Activated effector memory CD4-positive, alpha-beta T cell treated with Interleukin-2 at 50 U/mL for 16 hours (primary cell): ENCODE results near the gene KIF26A.
A peak's percentile ranks its signal among the peaks of the same experiment; 100 is the strongest.

Source experiments
- DNase-seq: peaks from one replicate; pipeline ENCODE4 v3.0.0-alpha.2; 2020

The KIF26A gene

DNA sequence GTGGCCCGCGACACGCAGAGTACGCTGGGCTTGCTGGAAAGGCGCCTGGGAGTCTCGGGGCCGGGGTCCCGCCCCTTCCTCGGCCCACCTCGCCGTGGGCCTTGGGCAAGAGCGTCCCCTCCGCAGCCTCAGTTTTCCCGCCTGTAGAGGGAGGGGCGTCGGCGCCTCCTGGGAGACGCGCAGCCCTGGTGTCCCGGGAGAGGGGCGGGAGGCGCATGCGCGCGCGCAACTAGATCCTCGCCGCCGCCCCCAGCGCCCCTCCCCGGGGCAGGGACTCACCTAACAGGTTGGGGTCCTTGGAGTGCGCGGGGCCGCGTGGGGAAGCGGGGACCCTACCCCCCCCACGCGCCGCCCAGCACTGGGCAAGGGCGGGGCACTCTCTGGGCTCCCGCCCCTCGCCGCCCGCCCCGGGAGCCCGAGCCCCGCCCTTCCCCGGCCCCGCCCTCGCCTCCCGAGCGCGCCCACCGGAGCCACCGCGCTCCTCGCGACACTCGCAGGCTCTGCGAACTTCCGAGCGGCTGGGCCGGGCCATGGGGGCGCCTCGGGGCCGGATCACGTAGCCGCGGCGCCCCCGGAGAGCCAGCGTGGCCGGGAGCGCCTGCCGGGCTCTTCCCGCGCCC, at the start of gene KIF26A:
Gene KIF26A, plus strand, starts transcription at position 490 of the 620 bp plus-strand sequence. CDS start 136 bp downstream, outside the sequence.
- no peak for DNase-seq

DNA sequence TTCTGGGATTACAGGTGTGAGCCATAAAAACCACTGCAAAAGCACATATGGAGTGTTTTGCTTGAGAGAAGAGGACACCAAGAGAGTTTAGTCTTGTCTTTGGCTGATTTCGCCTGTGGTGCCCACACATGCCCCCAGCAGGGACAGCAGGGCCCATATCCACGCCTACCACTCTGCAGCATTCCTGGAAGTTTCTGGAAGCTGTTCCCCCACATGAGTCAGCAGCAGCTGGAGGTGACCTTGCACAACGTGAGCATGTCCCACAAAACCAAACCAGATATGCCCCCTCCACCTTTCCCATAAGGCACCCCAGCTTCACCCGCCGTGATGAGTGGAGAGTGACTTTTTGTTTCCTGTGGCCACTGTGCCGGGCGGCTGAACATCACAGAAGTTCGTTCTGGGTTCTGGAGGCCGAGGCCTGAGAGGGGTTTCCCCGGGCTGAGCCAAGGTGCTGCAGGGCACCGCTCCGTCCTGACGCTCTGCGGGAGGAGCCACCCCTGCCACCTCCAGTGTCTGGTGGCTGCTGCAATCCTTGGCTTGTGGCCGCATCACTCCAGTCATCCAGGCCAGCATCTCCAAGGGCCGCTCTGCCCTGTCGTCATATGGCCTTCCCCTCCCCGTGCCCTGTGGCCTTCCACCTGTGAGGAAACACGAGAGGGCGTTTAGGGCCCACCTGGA, 48.2 kb upstream of the KIF26A start:
- no peak for DNase-seq

DNA sequence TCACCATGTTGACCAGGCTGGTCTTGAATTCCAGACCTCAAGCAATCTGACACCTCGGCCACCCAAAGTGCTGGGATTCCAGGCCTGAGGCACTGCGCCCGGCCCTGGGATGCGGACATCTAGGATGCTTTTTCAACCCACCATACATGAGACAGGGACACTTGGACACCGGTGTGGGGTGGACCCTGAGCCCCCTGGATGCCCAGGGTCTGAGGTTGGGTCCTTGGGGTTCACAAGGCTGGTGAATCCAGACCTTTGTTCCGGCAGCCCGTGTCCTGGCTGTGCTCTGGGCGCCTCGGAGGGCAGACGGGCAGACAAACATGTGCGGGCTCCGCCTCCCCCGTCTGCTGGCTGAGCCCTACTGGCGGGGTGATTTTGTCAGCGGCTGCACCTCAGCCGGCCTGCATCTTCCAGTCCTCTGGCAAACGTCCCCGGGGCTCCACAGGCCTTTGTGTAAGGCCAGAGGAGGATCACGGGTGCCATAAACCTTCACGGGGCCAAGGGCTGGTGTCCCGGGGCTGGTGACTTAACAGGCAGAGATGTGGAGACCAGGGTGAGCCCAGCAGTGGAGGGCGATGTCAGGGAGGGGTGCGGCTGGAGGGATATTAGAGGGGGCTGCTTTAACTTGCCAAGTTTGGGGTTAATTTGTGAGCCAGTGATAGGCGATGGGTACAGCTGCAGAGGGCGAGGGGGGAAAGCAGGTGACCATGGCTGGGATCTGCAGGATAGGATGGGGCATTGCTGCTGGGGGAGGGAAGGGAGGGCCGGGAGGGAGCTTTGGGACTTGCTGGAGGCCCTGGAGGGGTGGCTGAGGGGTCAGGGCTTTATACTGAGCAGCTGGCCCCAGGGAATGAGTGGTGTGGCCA, 47.1 kb upstream of the KIF26A start:
- no peak for DNase-seq

DNA sequence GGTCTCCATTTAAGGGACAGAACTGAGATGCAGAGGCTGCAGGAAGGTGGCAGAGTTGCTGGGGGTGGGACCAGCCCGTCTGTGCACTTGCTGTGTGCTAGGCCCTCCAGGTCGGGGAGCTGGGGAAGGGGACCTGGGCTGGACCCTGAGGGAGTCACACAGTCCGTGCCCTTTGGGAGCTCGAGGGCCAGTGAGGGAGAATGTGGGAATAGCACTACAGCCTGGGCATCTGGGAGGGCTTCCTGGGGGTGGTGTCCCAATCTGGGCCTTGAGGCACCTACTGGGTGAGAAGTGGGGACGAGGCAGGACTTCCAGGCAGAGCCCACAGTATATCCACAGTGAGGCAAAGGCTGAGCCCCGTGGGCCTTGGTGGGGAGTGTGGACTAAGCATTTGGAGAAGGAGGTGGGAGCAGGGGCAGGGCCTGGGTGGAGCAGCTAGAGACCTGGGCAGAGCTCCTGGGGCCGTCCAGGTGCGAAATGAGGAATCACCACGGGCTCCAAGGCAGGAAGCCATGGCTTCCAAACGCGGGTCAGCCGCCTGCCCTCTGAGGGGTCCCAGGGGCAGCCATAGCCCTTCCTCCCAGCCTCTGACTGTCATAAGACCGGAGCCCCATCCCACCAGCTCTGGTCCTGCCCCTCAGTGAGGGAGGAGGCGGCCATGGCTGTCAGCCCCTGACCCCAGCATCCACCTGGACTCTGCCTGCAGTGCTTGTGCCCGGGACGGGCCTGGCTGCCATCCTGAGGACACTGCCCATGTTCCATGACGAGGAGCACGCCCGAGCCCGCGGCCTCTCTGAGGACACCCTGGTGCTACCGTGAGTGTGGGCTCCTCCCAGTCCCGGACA, 46.2 kb upstream of the KIF26A start:
- no peak for DNase-seq

GRCh38 chr14:104092931-104093365, 45.4 kb upstream of the KIF26A start:
- DNase-seq = no peak

DNA sequence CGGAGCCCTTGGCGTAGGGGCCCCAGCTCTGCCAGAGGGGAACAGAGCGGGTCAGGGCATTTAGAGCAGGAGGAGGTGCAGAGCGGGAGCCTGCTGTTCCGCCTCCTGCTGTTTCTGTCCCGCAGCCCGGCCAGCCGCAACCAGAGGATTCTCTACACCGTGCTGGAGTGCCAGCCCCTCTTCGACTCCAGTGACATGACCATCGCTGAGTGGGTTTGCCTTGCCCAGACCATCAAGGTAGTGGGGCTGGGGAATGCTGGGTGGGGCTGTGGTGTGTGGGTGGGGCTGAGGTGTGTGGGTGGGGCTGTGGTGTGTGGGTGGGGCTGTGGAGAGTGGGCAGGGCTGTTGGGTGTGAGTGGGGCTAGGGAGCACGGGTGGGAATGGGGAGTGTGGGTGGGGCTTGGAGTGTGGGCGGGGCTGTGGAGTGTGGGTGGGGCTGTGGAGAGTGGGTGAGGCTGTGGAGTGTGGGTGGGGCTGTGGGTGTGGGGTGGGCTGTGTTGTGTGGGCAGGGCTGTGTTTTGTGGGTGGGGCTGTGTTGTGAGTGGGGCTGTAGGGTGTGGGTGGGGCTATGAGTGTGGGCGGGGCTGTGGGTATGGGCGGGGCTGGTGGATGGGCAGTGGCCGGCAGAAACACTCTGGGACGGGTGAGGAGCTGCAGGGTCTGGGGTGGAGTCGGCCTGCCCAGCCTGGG, 44.9 kb upstream of the KIF26A start:
- DNase-seq = no peak

- DNase-seq = no peak
Observed at GRCh38 chr14:104094056-104094708, 44.2 kb upstream of the KIF26A start.

DNA sequence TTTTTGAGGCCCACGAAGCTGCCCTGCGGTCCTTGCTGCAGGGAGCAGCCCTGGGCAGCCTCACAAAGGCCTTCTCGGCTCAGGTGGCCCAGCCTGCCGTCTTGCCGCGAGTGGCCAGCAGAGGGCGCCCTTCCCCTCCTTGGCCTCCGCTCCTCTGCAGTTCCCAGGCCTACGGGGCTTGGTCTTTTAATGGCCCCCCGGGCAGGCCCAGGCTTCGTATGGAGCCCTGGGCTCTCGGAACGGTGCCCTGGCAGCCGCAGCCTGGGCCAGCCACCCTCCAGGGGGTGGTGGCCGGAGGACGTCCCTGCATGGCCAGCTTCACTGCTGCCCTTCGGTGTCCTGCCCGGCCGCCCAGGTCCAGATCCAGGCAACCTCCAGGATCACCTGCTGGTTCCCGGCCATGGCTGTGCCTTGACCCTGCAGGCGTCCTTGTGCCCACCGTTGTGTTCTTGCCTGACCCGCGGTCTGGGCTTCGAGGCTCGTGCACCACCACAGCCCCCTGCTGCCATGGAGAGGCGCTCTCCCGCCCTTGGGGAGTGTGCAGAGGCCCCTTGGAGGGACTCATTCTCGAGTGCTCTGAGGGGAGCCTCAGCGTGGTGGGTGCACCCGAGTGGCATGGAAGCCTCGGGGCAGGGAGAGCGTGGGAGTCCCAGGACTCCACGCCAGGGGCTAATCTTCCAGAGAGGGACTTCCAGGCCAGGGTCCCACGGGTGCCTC, 43.5 kb upstream of the KIF26A start:
- peak; percentile 53 for DNase-seq

DNA sequence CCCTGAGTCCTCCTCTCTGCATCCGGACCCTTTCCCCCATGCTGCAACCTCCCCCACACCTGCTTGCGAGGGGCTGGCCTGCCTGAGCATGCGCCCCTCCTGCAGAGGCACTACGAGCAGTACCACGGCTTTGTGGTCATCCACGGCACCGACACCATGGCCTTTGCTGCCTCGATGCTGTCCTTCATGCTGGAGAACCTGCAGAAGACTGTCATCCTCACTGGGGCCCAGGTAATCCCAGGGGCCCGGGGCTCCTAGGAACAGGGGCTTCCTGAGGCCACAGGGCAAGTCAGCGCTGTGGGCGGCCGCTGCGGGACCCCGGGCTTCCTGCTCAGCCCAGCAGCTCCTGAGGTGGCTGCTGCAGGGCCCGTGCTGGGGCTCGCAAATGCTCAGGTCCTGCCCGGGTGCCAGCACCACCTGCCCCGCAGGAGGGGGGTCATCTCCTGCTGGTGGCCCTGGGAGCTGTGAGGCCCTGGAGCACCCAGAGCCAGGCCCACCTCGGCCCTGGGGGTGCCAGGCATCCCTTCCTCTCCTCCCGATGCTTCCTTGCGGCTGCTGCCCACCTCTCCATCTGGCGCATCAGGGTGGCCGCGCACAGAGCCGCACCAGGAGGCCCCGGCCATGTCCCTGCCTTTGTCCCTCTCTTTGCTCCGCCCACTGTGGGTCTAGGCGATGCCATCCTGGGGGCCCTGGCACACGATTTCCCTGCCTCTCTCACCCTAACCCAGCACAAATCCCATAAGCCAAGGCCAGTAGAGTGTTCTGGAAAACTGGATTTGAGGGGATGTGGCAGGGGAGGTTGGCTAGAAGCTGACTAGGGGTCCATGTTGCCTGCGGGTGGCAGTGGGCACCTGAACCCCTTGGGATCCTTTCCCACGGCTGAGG, 42.7 kb upstream of the KIF26A start:
- no peak for DNase-seq

DNA sequence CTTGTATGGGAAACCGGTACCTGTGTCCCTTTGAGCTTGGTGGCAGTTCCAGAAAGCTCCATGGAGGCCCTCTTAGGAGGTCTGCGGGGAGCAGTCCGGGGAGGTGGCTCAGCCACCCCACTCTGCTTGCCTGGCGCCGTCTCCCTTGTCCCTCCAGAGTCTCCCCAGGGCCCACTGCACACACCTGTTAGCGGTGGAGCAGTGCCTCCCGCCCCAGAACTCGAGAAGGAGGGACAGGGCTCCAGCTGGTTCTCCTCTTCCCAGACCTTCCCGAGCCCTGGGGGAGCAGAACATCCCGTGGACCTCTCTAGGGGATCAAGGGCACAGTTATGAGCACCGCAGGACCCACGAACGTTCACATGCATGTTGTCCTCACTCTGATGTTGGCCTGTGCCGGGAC, 42.1 kb upstream of the KIF26A start:
- DNase-seq = no peak

- DNase-seq = no peak
Observed at GRCh38 chr14:104096751-104097700, 41.4 kb upstream of the KIF26A start.

GRCh38 chr14:104098272-104099095, 39.9 kb upstream of the KIF26A start:
- no peak for DNase-seq

- no peak for DNase-seq
Observed at GRCh38 chr14:104099096-104100041, 39.0 kb upstream of the KIF26A start.

DNA sequence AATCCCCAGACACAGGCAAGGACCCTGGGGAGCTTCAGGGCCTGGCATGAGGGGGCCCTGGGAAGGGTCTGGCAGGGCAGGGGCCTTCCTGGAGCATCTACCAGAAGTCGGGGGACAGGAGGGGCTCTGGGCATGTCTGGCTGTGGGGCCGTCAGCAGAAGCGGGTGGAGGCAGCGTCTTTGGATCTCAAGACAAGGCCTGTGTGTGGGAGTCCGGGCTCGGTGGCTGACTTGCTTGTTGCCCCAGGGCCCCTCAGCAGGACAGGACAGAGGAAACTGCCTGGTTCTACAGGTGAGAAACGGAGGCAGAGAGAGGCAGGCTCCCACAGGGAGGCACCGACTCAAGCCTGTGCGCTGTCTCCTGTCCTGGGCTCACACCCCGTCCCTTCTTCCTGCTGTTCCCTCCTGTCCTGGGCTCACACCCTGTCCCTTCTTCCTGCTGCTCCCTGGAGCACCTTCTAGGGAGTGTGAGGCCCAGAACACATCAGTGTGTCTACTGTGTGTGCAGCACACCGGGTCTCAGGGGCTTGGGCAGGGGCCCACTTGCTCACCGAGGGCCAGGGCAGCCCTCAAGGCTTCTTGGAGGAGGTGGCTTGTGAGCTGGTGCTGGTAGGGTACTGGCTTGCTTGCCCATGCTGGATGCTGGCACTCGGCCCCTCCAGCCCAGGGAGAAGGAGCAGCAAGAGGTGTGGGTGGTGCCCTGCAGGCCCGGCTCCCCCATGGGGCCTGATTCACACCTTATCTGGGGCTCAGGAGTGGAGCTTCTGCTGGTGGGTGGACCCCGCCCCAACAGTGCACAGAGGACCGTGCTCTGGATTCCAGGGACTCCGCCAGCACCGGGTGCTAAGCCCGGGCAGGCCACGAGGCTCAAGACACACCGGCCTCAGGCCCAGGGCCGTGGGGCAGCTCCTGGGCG, 38.0 kb upstream of the KIF26A start:
- no peak for DNase-seq

- DNase-seq = no peak
Observed at GRCh38 chr14:104101086-104101621, 37.2 kb upstream of the KIF26A start.
